Thoracic aorta (tissue), 2 donors: ENCODE results near the gene CCL2. TPM values are rescaled to one million over a fixed set of nuclear protein-coding genes. Genes with fewer than 3 reads are reported as not detected.
A peak's percentile ranks its signal among the peaks of the same experiment; 100 is the strongest.

Experiments
- ATAC-seq: fragments of 150-250 bp; one replicate; pipeline ENCODE4 v1.8.0; 2017; ENCODE audit warnings: low read depth; ENCODE audit not compliant: insufficient number of reproducible peaks, low FRiP score
- DNase-seq: peaks from one replicate; pipeline ENCODE4 v3.0.0-alpha.2; 2020; ENCODE audit warnings: low spot score
- H3K27ac ChIP-seq, 2 donors: fragments of 200-600 bp; sonication (generic); 1 replicate in 1 of 2; 2 replicates in 1 of 2; pipeline ENCODE4 v1.5.1; 2016; ENCODE audit warnings: mild to moderate bottlenecking in 2 of 2, moderate library complexity in 2 of 2
- H3K27me3 ChIP-seq: fragments of 200-600 bp; sonication (generic); replicated peaks from 2 replicates; pipeline ENCODE4 v1.6.0; 2016; ENCODE audit warnings: mild to moderate bottlenecking; ENCODE audit not compliant: insufficient read depth
- H3K36me3 ChIP-seq: fragments of 200-600 bp; sonication (generic); one replicate; pipeline ENCODE4 v1.5.1; 2016
- H3K4me1 ChIP-seq, 2 donors: fragments of 200-600 bp; sonication (generic); 1 replicate in 1 of 2; 2 replicates in 1 of 2; pipeline versions ENCODE4 v1.5.1 to v1.6.0; 2016; ENCODE audit warnings: low read depth in 2 of 2, mild to moderate bottlenecking in 1 of 2; ENCODE audit not compliant: control insufficient read depth in 1 of 2
- H3K4me3 ChIP-seq: fragments of 200-600 bp; sonication (generic); 2 replicates; pipeline ENCODE4 v1.5.1; 2016; ENCODE audit warnings: mild to moderate bottlenecking
- H3K9me3 ChIP-seq: fragments of 200-600 bp; sonication (generic); 2 replicates; pipeline ENCODE4 v1.5.1; 2016
- total RNA-seq, 2 donors: library from RNA; depleted of rRNA; stranded (reverse); fragments of >200 nt; gene quantifications; one replicate each; pipeline versions ENCODE4 v1.1.0 to v1.2.3, GENCODE V29; 2016
- TF ChIP-seq, protein P1 (sequence below): fragments of 200-600 bp; sonication (generic); IDR thresholded peaks from one replicate; pipeline ENCODE4 v1.5.1; 2019; ENCODE audit warnings: antibody characterized with exemption

The CCL2 gene
- total RNA-seq, 2 donors from 2014 or later = 324 to 448 TPM

DNA sequence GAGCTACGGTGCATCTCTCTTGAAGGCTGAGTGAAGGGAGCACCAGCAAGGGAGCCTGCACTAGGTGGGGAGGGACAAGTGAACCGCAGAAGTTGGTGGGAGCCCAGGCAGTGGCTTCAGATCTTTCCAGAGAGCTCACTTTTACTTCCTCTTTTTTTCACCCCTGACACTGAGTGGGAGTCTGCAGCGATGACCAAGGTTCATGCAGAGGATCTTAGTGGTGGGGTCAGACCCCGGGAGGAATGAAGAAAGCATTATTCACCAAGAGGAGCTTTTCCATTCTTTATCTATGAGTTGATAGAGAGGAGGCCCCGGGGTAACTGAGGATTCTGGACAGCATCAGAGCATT is 3.0 kb upstream of the CCL2 start:
- no peaks in the 10 kb centered on the region for H3K36me3 ChIP-seq
- H3K27ac ChIP-seq = peak overlapping the region; percentile 75 to 84
- H3K27me3 ChIP-seq = no peaks in the 10 kb centered on the region
- ATAC-seq (no peak), DNase-seq (no peak)
- TF ChIP-seq, protein P1, sequence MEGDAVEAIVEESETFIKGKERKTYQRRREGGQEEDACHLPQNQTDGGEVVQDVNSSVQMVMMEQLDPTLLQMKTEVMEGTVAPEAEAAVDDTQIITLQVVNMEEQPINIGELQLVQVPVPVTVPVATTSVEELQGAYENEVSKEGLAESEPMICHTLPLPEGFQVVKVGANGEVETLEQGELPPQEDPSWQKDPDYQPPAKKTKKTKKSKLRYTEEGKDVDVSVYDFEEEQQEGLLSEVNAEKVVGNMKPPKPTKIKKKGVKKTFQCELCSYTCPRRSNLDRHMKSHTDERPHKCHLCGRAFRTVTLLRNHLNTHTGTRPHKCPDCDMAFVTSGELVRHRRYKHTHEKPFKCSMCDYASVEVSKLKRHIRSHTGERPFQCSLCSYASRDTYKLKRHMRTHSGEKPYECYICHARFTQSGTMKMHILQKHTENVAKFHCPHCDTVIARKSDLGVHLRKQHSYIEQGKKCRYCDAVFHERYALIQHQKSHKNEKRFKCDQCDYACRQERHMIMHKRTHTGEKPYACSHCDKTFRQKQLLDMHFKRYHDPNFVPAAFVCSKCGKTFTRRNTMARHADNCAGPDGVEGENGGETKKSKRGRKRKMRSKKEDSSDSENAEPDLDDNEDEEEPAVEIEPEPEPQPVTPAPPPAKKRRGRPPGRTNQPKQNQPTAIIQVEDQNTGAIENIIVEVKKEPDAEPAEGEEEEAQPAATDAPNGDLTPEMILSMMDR = no peak
- peak overlapping the region; percentile 2 for H3K4me3 ChIP-seq
- no peaks in the 10 kb centered on the region for H3K9me3 ChIP-seq
- H3K4me1 ChIP-seq = peaks cover 75 to 95% of the 10 kb centered on the region in 2 donors

- DNase-seq (peak; percentile 86), ATAC-seq (peak; percentile 61)
- peak overlapping the region; percentile 75 to 84 for H3K27ac ChIP-seq
- peaks cover 71 to 90% of the 10 kb centered on the region in 2 donors for H3K4me1 ChIP-seq
- no peaks in the 10 kb centered on the region for H3K9me3 ChIP-seq
- TF ChIP-seq, protein P1 = no peak
- no peaks in the 10 kb centered on the region for H3K27me3 ChIP-seq
- no peaks in the 10 kb centered on the region for H3K36me3 ChIP-seq
- H3K4me3 ChIP-seq = peak overlapping the region; percentile 2
These were observed 2.5 kb upstream of the CCL2 start for GRCh38 chr17:34252444-34253138.

- Histone ChIP-seq H3K4me1 (peaks cover 66 to 85% of the 10 kb centered on the region in 2 donors), H3K4me3 (no peak overlapping the region), H3K9me3 (no peaks in the 10 kb centered on the region), H3K27me3 (no peaks in the 10 kb centered on the region), H3K36me3 (no peaks in the 10 kb centered on the region), H3K27ac (peak overlapping the region; percentile 75 to 84)
- TF ChIP-seq, protein P1 = no peak
- ATAC-seq (no peak), DNase-seq (no peak)
These were observed 2.0 kb upstream of the CCL2 start for GRCh38 chr17:34253139-34253525.

GRCh38 chr17:34254146-34254545 is 939 bp upstream of the CCL2 start:
- no peaks in the 10 kb centered on the region for H3K9me3 ChIP-seq
- ATAC-seq (peak; percentile 48), DNase-seq (no peak)
- peaks cover 59 to 84% of the 10 kb centered on the region in 2 donors for H3K4me1 ChIP-seq
- H3K4me3 ChIP-seq = peak overlapping the region; percentile 72
- no peaks in the 10 kb centered on the region for H3K36me3 ChIP-seq
- H3K27me3 ChIP-seq = no peaks in the 10 kb centered on the region
- TF ChIP-seq, protein P1 = no peak
- H3K27ac ChIP-seq = peak overlapping the region; percentile 75 to 84

DNA sequence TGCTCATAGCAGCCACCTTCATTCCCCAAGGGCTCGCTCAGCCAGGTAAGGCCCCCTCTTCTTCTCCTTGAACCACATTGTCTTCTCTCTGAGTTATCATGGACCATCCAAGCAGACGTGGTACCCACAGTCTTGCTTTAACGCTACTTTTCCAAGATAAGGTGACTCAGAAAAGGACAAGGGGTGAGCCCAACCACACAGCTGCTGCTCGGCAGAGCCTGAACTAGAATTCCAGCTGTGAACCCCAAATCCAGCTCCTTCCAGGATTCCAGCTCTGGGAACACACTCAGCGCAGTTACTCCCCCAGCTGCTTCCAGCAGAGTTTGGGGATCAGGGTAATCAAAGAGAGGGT is 272 bp downstream of the CCL2 start:
- Histone ChIP-seq H3K4me1 (peaks cover 47 to 76% of the 10 kb centered on the region in 2 donors), H3K27me3 (no peaks in the 10 kb centered on the region), H3K36me3 (no peaks in the 10 kb centered on the region), H3K4me3 (peak overlapping the region; percentile 72), H3K9me3 (no peaks in the 10 kb centered on the region), H3K27ac (peak overlapping the region; percentile 75 to 84)
- TF ChIP-seq, protein P1 = no peak
- ATAC-seq (no peak), DNase-seq (no peak)
